Measurements from ENCODE around the gene AKAP13.

GRCh38 chr15:85380217-85380811, at the start of gene AKAP13:
- TF ChIP-seq POLR2A (IDR thresholded peaks at IDR 0.05; ENCODE audit: extremely low read depth, insufficient read length) (peak; percentile 76), CTCF (IDR thresholded peaks at IDR 0.05; ENCODE audit: low read depth, low read length) (no peak), MAX (IDR thresholded peaks at IDR 0.05; ENCODE audit: low read depth, low read length) (peak; percentile 3; the same call in 1 of the 2 replicates), MYC (IDR thresholded peaks at IDR 0.05; ENCODE audit: low read depth, low read length) (no peak)

Data from NB4 (cell line).